GM12891 (cell line): ENCODE results near the gene RHBDL1.
A peak's percentile ranks its signal among the peaks of the same experiment; 100 is the strongest.

Experiments used
- DNase-seq: peaks from one replicate; pipeline ENCODE4 v3.0.0; 2011; ENCODE audit warnings: low spot score; ENCODE audit not compliant: insufficient read length
- FAIRE-seq: peaks from 2 replicates; lab custom pipeline; 2011; peaks lifted over from hg19 to GRCh38; lab: Jason Lieb, UNC
- PAX5 ChIP-seq: IDR thresholded peaks from 2 replicates; pipeline ENCODE4 v1.6.1; 2011; ENCODE audit warnings: low read length, moderate library complexity, mild to moderate bottlenecking; ENCODE audit not compliant: insufficient read depth, severe bottlenecking
- POLR2A ChIP-seq: IDR thresholded peaks from 2 replicates; pipeline ENCODE4 v1.6.1; 2011; ENCODE audit warnings: low read depth, low read length, control low read depth
- POLR2AphosphoS5 ChIP-seq: IDR thresholded peaks from 2 replicates; pipeline ENCODE4 v1.6.1; 2011; ENCODE audit warnings: low read depth, low read length, control low read depth
- POU2F2 ChIP-seq: IDR thresholded peaks from 2 replicates; pipeline ENCODE4 v1.6.1; 2011; ENCODE audit warnings: low read depth, mild to moderate bottlenecking, control low read depth, low read length, moderate library complexity
- SPI1 ChIP-seq: IDR thresholded peaks from 2 replicates; pipeline ENCODE4 v1.6.1; 2011; ENCODE audit warnings: low read depth, low read length, control low read depth
- TAF1 ChIP-seq: IDR thresholded peaks from 2 replicates; pipeline ENCODE4 v1.6.1; 2011; ENCODE audit warnings: low read depth, low read length, control low read depth

RHBDL1 gene

GRCh38 chr16:668519-669171, 6.8 kb upstream of the RHBDL1 start:
- no peak for DNase-seq

GRCh38 chr16:669666-670065, 5.8 kb upstream of the RHBDL1 start:
- FAIRE-seq: no peak
- no peak for TF ChIP-seq TAF1
- no peak for TF ChIP-seq PAX5
- no peak for TF ChIP-seq SPI1
- TF ChIP-seq POLR2AphosphoS5: no peak
- TF ChIP-seq POU2F2: no peak
- no peak for TF ChIP-seq POLR2A
- no peak for DNase-seq

More at GRCh38 chr16:668519-669171, 6.8 kb upstream of the RHBDL1 start:
- peak; percentile 68 for FAIRE-seq
- TF ChIP-seq SPI1 (no peak), PAX5 (no peak), POLR2AphosphoS5 (no peak), POU2F2 (no peak), POLR2A (no peak), TAF1 (no peak)

GRCh38 chr16:670485-671352, 4.8 kb upstream of the RHBDL1 start:
- TF ChIP-seq POU2F2: no peak
- TF ChIP-seq TAF1: no peak
- TF ChIP-seq PAX5: no peak
- TF ChIP-seq POLR2AphosphoS5: no peak
- no peak for TF ChIP-seq SPI1
- no peak for TF ChIP-seq POLR2A
- DNase-seq (no peak), FAIRE-seq (no peak)

- FAIRE-seq (no peak), DNase-seq (no peak)
- no peak for TF ChIP-seq TAF1
- no peak for TF ChIP-seq POLR2A
- no peak for TF ChIP-seq POLR2AphosphoS5
- TF ChIP-seq PAX5: no peak
- TF ChIP-seq SPI1: no peak
- TF ChIP-seq POU2F2: no peak
These were observed 3.9 kb upstream of the RHBDL1 start for GRCh38 chr16:671353-672131.

GRCh38 chr16:672371-672770, 3.1 kb upstream of the RHBDL1 start:
- DNase-seq (no peak), FAIRE-seq (no peak)
- TF ChIP-seq POU2F2 (no peak), TAF1 (no peak), POLR2A (no peak), SPI1 (no peak), POLR2AphosphoS5 (no peak), PAX5 (no peak)

- no peak for FAIRE-seq
- DNase-seq: no peak
- TF ChIP-seq POLR2A: no peak
- no peak for TF ChIP-seq POLR2AphosphoS5
- TF ChIP-seq TAF1: no peak
- no peak for TF ChIP-seq SPI1
These were observed 2.6 kb upstream of the RHBDL1 start for GRCh38 chr16:672851-673250.

GRCh38 chr16:673399-673991, 2.0 kb upstream of the RHBDL1 start:
- no peak for TF ChIP-seq TAF1
- TF ChIP-seq POU2F2: no peak
- TF ChIP-seq POLR2AphosphoS5: no peak
- TF ChIP-seq POLR2A: no peak
- FAIRE-seq (no peak), DNase-seq (no peak)

- TF ChIP-seq SPI1 (no peak), POLR2A (no peak), POLR2AphosphoS5 (no peak), TAF1 (no peak), POU2F2 (no peak), PAX5 (no peak)
- FAIRE-seq (no peak), DNase-seq (no peak)
These were observed 1.1 kb upstream of the RHBDL1 start for GRCh38 chr16:674214-674881.

- FAIRE-seq: no peak
- no peak for TF ChIP-seq SPI1
- no peak for TF ChIP-seq POLR2AphosphoS5
- TF ChIP-seq POU2F2: no peak
- TF ChIP-seq POLR2A: no peak
- TF ChIP-seq PAX5: no peak
- TF ChIP-seq TAF1: no peak
- no peak for DNase-seq
These were observed 553 bp downstream of the RHBDL1 start for GRCh38 chr16:675884-676564.

GRCh38 chr16:676565-676902, 1.1 kb downstream of the RHBDL1 start:
- DNase-seq (no peak), FAIRE-seq (no peak)

More at GRCh38 chr16:676565-676902, 1.1 kb downstream of the RHBDL1 start:
- TF ChIP-seq PAX5: no peak
